Activated CD4-positive, CD25-positive, alpha-beta regulatory T cell (primary cell): ENCODE data around the gene EML4.

Experiments
- DNase-seq, 4 experiments: peaks; one replicate each; lab custom pipeline; 2025; lab: John Stamatoyannopoulos, UW

The EML4 gene

GRCh38 chr2:42225573-42225972, 56.4 kb downstream of the EML4 start:
- no peak for DNase-seq

- DNase-seq: no peak
Observed at GRCh38 chr2:42227491-42227890, 58.3 kb downstream of the EML4 start.

GRCh38 chr2:42228101-42228500, 58.9 kb downstream of the EML4 start:
- DNase-seq: no peak

- DNase-seq: no peak
Observed at GRCh38 chr2:42229949-42230348, 60.8 kb downstream of the EML4 start.

GRCh38 chr2:42230891-42231290, 61.7 kb downstream of the EML4 start:
- no peak for DNase-seq

- DNase-seq: no peak
Observed at GRCh38 chr2:42232024-42232423, 62.9 kb downstream of the EML4 start.

GRCh38 chr2:42233976-42234441, 64.9 kb downstream of the EML4 start:
- DNase-seq: no peak

GRCh38 chr2:42236911-42237310, 67.8 kb downstream of the EML4 start:
- DNase-seq: no peak

- peak in 1 of 4 experiments; percentile 11 for DNase-seq
Observed at GRCh38 chr2:42238644-42239288, 69.6 kb downstream of the EML4 start.

- no peak for DNase-seq
Observed at GRCh38 chr2:42239289-42239661, 70.1 kb downstream of the EML4 start.

- DNase-seq: no peak
Observed at GRCh38 chr2:42239811-42240210, 70.7 kb downstream of the EML4 start.

- DNase-seq: no peak
Observed at GRCh38 chr2:42241517-42241916, 72.4 kb downstream of the EML4 start.

- no peak for DNase-seq
Observed at GRCh38 chr2:42243297-42243696, 74.1 kb downstream of the EML4 start.

GRCh38 chr2:42244520-42244919, 75.4 kb downstream of the EML4 start:
- no peak for DNase-seq

GRCh38 chr2:42245396-42245795, 76.2 kb downstream of the EML4 start:
- no peak for DNase-seq

- no peak for DNase-seq
Observed at GRCh38 chr2:42246562-42246961, 77.4 kb downstream of the EML4 start.

GRCh38 chr2:42248846-42249245, 79.7 kb downstream of the EML4 start:
- no peak for DNase-seq

- DNase-seq: no peak
Observed at GRCh38 chr2:42249284-42249683, 80.1 kb downstream of the EML4 start.

- DNase-seq: no peak
Observed at GRCh38 chr2:42249887-42250286, 80.7 kb downstream of the EML4 start.

- no peak for DNase-seq
Observed at GRCh38 chr2:42250925-42251324, 81.8 kb downstream of the EML4 start.

GRCh38 chr2:42252464-42252863, 83.3 kb downstream of the EML4 start:
- no peak for DNase-seq

- no peak for DNase-seq
Observed at GRCh38 chr2:42254186-42254895, 85.2 kb downstream of the EML4 start.

GRCh38 chr2:42256505-42256904, 87.4 kb downstream of the EML4 start:
- no peak for DNase-seq
